Epidermal melanocyte (primary cell): ENCODE data around the gene TMEM92.
"Not testable (repeated sequence)": the region's sequence is repeated elsewhere in the genome, so short reads cannot be mapped to it uniquely, and the experiment has no call there.

ENCODE experiments used
- DNase-seq: peaks from one replicate; pipeline ENCODE4 v3.0.0; 2011; ENCODE audit warnings: low spot score; ENCODE audit not compliant: insufficient read length

Gene TMEM92

GRCh38 chr17:50300824-50301223, 26.6 kb downstream of the TMEM92 start:
- DNase-seq = not testable (repeated sequence)

DNA sequence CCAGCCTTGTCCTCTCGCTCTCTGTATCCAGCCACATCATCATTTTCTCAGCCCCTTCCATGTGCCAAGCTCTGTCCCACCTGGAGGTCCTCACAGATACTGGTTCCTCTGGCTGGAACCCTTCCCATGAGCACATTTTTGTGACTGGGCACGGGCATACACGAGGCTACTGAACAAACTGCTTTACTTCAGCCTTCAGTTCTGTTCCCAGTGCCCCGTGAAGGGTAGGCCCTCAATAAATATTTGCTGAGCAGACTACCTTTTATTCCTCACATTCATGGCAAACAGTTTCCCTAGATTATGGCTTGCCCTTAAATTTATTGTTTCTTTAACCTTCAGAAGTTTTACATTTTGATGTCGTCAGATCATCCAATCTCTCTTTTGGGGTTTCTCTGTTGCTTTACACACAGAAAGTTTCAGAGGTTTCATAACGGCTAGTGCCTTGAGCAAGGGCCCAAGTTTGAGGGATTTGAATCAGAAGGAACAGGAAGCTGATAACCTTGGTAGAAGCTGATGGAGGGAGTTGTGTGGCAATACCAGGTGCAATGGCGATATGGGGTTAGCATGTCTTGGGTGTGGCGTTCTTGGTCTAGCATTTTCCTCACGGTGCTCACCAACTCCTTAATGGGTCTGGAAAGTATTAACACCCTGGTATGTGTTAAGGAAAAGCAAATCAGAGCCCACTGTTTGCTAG, 27.8 kb downstream of the TMEM92 start:
- DNase-seq = no peak

GRCh38 chr17:50303051-50303450, 28.8 kb downstream of the TMEM92 start:
- no peak for DNase-seq

DNA sequence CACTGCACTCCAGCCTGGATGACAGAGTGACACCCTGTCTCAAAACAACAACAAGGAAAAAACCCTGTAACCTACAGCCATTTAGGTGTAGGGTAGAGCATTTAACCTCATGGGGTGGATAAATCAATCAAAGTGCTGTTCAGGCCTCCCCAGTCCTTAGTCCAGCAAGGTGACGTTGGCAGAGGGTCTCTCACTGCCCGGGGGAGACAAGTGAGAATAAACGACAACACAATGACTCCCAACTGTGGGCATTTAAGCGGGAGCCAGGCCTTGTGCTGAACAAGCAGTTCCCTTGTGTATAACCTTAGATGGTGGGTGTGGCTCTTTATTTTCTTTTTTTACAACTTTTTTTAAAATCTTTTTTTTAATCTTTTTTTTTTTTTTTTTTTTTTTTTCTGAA, 29.3 kb downstream of the TMEM92 start:
- no peak for DNase-seq

GRCh38 chr17:50304781-50305404, 30.6 kb downstream of the TMEM92 start:
- no peak for DNase-seq

DNA sequence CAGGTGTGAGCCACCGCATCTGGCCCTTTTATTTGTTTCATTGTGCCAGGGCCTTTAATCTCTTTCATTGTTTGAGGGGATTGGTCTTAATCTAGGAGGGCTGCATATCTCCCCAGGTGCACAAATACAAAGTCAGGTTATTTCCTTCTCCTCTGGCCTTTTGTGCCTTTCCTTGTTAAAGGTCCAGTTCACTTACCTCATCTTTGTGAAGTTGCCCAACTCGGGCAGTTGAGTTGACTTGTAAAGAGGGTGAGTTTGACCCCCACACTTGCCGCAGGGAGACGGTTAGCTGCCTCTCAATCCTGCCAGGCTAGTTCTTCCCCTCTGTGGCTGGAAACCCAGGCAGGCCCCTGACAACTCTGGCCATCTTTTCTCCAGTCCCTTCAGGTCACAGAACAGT, 33.4 kb downstream of the TMEM92 start:
- no peak for DNase-seq

- DNase-seq = no peak
Measured at GRCh38 chr17:50308666-50309065, 34.4 kb downstream of the TMEM92 start.

GRCh38 chr17:50310455-50311111, 36.3 kb downstream of the TMEM92 start:
- DNase-seq = no peak

DNA sequence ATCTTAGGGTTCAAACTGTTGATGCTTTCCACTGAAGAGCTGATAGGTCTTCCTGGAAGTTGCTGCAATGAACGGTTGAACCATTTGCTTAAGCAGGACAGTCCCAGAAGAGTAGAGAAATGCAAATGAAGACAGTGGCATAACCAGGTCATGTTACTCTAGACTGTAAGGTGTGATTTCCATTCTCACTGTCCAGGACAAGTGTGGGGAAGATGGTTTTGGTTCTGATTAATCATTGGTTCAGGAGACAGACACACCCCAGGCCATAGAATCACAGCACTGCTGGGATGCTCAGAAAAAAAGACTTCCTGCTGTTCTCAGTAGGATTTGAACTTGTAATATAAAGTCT, 36.8 kb downstream of the TMEM92 start:
- no peak for DNase-seq

DNA sequence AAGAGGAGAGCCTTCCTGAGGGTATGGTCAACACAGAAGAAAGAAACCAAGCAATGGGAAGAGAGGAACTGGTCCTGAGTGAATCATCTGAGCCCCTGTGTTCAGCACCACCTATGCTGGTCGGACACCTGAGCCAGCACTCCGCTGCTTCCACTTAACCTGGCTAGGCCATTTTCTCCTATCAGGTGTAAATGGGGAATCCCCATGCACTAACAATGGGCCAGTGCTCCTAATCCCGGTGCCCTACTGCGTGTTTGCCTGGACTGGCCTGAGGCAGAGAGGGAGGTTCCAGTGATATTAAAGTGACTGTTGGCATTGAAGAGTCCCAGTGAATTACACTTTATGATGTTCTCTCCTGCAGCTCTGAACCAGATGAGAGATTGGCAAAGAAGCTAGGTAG, 37.2 kb downstream of the TMEM92 start:
- DNase-seq = no peak

DNA sequence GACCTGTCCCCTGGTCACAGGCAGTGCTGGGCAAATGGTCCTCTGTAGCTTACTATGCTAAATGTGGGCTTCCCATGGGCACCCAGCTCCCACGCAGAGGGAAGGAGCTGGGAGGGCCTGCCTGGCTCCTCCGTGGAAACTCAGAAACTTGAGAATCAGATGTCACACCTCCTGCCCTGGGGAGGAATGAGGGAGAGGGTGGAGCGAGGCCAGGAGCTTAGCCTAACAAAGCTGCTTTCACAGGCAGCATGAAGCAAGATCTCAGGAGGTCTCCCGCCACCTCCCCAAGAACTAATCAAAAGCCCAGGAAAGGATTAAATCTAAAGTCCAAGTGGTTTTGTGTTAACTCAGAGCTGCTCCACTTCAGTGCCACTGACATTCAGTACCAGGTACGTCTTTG, 38.0 kb downstream of the TMEM92 start:
- DNase-seq = no peak

DNA sequence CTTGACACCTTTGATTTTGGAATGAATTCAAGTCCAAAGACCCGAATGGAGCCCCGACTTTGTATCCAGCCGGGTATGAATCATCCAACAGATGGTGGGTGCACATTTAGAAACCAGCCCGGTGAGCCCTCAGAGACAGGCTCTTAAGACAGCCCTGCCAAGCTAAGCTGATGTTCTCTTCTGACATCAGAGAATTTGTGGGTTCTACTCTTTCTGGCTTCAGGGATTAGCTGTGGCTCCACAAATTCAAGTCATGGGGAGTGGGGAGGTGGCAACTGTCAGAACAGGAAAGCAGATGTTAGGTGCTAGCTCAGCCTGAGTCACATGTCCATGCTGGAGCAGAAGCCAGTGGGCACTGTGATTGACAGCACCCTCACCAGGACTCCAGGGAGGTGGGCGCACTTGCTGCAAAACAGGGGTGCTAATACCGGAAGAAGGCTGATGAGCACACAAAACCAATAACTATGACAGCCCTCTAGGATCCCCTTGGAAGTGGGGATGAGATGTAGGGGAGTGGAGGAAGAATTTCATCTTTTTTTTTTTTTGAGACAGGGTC, 40.3 kb downstream of the TMEM92 start:
- no peak for DNase-seq

DNA sequence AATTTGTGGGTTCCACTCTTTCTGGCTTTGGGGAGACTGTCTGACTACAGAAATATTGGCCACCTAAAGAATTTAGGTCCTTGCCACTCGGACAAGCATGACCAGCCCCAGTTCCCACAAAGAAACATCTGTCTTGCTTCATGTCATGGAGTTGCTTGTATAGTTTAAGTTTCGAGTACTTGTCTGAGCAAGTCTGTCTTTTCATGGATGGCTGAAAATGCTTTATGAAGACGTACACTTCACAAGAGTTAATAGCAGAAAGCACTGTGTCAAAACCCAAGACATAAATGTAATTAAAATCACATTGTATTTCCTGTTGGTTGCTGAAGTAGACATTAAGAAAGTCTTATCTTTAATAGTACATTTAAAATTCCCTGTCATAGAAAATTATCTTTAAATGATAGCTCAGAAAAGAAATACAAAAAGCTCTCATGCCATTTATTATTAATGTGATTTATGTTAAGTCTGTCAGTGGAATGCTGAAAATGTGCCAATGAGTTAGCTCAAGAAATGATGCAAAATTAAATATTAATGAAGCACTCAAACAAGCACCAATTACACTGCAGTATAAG, 41.8 kb downstream of the TMEM92 start:
- DNase-seq = no peak

DNA sequence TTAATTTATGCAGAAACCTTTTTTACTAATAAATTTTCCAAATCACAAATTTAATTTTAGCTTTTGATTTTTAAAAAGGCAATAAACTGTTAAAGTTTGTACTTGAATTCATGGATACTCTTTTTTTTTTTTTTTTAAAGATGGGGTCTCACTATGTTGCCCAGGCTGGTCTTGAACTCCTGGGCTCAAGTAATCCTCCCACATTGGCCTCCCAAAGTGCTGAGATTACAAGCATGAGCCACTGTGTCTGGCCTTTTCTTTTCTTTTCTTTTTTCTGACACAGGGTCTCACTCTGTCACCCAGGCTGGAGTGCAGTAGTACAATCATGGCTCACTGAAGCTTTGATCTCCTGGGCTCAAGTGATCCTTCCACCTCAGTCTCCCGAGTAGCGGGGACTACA, 42.4 kb downstream of the TMEM92 start:
- not testable (repeated sequence) for DNase-seq

- no peak for DNase-seq
Measured at GRCh38 chr17:50317121-50317520, 42.9 kb downstream of the TMEM92 start.

GRCh38 chr17:50318501-50319285, 44.4 kb downstream of the TMEM92 start:
- no peak for DNase-seq

GRCh38 chr17:50319306-50320004, 45.2 kb downstream of the TMEM92 start:
- no peak for DNase-seq

DNA sequence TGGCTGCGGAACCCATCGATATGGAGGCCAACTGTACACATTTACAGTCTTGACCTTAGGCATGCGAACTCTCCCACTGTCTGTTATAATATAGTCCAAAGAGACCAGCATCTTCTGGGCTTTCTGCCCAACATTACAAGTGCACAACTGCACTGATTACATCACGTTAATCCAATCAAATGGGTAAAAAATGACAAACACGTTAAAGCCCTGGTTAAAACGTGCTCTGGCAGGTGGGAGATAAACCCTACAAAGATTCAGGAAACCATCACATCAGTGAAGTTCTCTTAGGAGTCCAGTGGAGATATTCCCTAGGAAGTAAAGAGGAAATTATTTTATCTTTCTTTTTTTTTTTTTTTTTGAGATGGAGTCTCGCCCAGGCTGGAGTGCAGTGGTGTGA, 48.0 kb downstream of the TMEM92 start:
- DNase-seq = no peak

DNA sequence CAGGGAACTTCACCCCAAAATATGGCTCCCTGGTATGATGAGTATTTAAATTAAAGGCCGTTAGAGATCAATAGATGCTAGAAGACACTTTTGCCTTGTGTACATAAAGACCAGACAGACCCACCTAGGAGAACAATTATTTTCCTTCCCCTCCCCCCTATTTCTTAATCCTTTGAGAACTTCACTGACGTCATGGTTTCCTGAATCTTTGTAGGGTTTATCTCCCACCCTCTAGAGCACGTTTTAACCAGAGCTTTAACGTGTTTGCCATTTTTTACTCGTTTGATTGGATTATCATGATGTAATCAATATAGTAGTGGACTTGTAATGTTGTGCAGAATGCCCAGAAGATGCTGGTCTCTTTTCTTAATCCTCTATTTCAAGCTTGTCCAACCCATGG, 48.8 kb downstream of the TMEM92 start:
- no peak for DNase-seq

DNA sequence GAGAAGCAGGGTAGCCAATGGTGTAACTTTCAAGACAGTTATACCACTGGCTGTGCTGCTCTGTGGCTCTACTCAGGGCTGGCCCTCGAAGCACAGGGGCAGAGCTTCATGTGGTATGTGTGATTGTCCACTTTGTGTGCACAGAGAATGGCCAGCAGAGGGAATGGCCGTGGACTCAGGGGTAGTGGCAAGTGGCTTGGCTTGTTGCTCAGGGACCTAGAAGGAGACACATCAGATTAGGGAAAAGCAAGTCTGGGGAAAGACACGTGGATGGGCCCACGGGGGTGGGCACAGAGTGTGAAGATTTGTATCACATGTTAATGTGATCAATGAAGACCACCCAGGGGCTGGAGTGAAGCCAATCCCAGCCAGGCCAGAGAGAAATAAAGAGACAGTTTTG, 51.6 kb downstream of the TMEM92 start:
- no peak for DNase-seq

GRCh38 chr17:50326831-50327364, 52.6 kb downstream of the TMEM92 start:
- DNase-seq = no peak
